ENCODE measurements around the gene EBF3.

The EBF3 gene

GRCh38 chr10:129887986-129888783, 75.9 kb downstream of the EBF3 start:
- DNase-seq: no peak

- DNase-seq: no peak
Measured at GRCh38 chr10:129887381-129887905, 76.6 kb downstream of the EBF3 start.

- DNase-seq: no peak
Measured at GRCh38 chr10:129886263-129886662, 77.8 kb downstream of the EBF3 start.

GRCh38 chr10:129885526-129885925, 78.5 kb downstream of the EBF3 start:
- no peak for DNase-seq

GRCh38 chr10:129884398-129885078, 79.5 kb downstream of the EBF3 start:
- no peak for DNase-seq

- DNase-seq: no peak
Measured at GRCh38 chr10:129883626-129884397, 80.3 kb downstream of the EBF3 start.

GRCh38 chr10:129883029-129883428, 81.0 kb downstream of the EBF3 start:
- DNase-seq: no peak

GRCh38 chr10:129882291-129883010, 81.6 kb downstream of the EBF3 start:
- DNase-seq: no peak

- no peak for DNase-seq
Measured at GRCh38 chr10:129881641-129882040, 82.4 kb downstream of the EBF3 start.

GRCh38 chr10:129880191-129880870, 83.7 kb downstream of the EBF3 start:
- no peak for DNase-seq

GRCh38 chr10:129879655-129880054, 84.4 kb downstream of the EBF3 start:
- peak; percentile 88 for DNase-seq

GRCh38 chr10:129878835-129879234, 85.2 kb downstream of the EBF3 start:
- DNase-seq: no peak

GRCh38 chr10:129877773-129878371, 86.2 kb downstream of the EBF3 start:
- no peak for DNase-seq

GRCh38 chr10:129876838-129877237, 87.2 kb downstream of the EBF3 start:
- no peak for DNase-seq

- no peak for DNase-seq
Measured at GRCh38 chr10:129875993-129876726, 87.9 kb downstream of the EBF3 start.

- no peak for DNase-seq
Measured at GRCh38 chr10:129873351-129873750, 90.7 kb downstream of the EBF3 start.

GRCh38 chr10:129871966-129872365, 92.1 kb downstream of the EBF3 start:
- DNase-seq: peak; percentile 74

- peak; percentile 92 for DNase-seq
Measured at GRCh38 chr10:129870961-129871621, 93.0 kb downstream of the EBF3 start.

- DNase-seq: no peak
Measured at GRCh38 chr10:129870474-129870757, 93.7 kb downstream of the EBF3 start.
